ENCODE data around the gene CREM.

DNA sequence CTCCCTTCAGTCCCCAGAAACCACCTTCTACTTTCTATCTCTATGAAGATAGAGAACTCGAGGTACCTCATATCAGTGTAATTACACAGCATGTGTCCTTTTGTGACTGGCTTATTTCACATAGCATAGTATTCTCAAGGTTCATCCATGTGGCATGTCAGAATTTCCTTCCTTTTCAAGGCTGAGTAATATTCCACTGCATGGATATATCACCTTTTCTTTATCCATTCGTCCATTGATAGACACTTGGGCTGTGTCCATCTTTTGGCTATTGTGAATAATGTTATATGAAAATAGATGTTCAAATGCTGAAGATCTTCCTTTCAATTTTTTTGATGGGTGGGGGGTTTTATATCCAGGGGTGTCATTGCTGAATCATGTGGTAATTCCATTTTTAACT is 117.9 kb downstream of the CREM start:
- TF ChIP-seq CTCF (IDR thresholded peaks at IDR 0.05 in 2 of 3, conservative IDR thresholded peaks at IDR 0.05 in 1 of 3; ENCODE audit: borderline replicate concordance in 1 of 3, insufficient read depth in 1 of 3, low read depth in 2 of 3, low read length in 2 of 3) (no peak), POLR2A (IDR thresholded peaks at IDR 0.05; ENCODE audit: borderline replicate concordance, extremely low read depth, insufficient read depth, insufficient read length) (no peak), EZH2phosphoT487 (IDR thresholded peaks at IDR 0.05; ENCODE audit: borderline replicate concordance) (no peak), SP1 (IDR thresholded peaks at IDR 0.05; ENCODE audit: low read depth) (no peak), EZH2 (IDR thresholded peaks at IDR 0.05) (no peak)

Measured in HCT116 (cell line).